A673 (cell line): ENCODE data around the gene DIPK1A.

Experiments
- EZH2 ChIP-seq: fragments of 200-600 bp; sonication (generic); IDR thresholded peaks from 2 replicates; pipeline ENCODE4 v1.6.1; 2017; ENCODE audit warnings: borderline replicate concordance, low read depth, mild to moderate bottlenecking, mixed read lengths, antibody characterized with exemption, low read length; ENCODE audit not compliant: poor library complexity, severe bottlenecking
- TF ChIP-seq, protein P1 (sequence below): fragments of 300-800, 200-600 bp; sonication (generic); conservative IDR thresholded peaks from 2 replicates; pipeline ENCODE4 v1.5.1; 2017; ENCODE audit warnings: low read depth, mild to moderate bottlenecking, antibody characterized with exemption, low read length, moderate library complexity, mixed read lengths

DNA sequence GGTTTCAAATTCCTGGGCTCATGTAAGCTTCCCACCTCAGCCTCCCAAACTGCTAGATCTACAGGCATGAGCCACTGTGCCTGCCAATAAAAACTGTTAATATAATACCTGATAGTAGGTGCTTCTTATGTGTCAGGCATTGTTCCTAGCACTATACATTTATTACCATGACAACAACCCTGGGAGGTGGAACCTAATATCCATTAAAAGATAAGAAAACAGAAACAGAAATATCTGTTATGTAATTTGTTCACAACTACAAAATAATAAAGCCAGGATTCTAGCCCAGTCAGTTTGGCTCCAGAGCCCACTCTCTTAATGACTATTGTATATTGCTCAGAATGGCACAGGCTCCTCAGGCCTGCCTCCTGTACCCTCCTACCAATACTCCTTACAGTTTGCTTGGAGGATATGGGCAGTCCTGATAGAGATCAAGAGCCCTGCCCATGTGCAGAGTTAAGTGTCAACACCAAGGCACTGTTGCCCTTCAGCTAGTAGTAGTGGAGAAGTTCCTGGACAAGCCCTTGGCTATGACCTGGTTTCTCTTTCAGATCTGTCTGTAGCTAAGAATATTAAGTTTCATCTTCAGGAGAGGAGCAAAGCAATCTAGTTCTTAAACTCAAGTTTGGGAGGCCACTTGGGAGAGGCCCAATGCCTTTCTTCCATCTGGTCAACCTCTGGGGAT is 107.0 kb downstream of the DIPK1A start:
- TF ChIP-seq, protein P1, sequence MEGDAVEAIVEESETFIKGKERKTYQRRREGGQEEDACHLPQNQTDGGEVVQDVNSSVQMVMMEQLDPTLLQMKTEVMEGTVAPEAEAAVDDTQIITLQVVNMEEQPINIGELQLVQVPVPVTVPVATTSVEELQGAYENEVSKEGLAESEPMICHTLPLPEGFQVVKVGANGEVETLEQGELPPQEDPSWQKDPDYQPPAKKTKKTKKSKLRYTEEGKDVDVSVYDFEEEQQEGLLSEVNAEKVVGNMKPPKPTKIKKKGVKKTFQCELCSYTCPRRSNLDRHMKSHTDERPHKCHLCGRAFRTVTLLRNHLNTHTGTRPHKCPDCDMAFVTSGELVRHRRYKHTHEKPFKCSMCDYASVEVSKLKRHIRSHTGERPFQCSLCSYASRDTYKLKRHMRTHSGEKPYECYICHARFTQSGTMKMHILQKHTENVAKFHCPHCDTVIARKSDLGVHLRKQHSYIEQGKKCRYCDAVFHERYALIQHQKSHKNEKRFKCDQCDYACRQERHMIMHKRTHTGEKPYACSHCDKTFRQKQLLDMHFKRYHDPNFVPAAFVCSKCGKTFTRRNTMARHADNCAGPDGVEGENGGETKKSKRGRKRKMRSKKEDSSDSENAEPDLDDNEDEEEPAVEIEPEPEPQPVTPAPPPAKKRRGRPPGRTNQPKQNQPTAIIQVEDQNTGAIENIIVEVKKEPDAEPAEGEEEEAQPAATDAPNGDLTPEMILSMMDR = no peak
- no peak for TF ChIP-seq EZH2
